Stimulated activated naive B cell treated with anti-CD40 and anti-IgM and Interleukin-4, amounts not matched to agents 10 μg/mL and 1 μg/mL and 100 μg/mL, for 72 hours (primary cell): Measurements from ENCODE around the gene NPTXR.
"Not testable (repeated sequence)": the region's sequence is repeated elsewhere in the genome, so short reads cannot be mapped to it uniquely, and the experiment has no call there.

Source experiments
- ATAC-seq, 2 donors: fragments of 150-1000 bp; cut with Tn5 transposase; replicated peaks; 2 replicates each; pipeline ENCODE4 v1.10.0; 2021; ENCODE audit warnings: moderate library complexity in 1 of 2
- DNase-seq: peaks from one replicate; pipeline ENCODE4 v3.0.0; 2021
- H3K27ac Mint-ChIP-seq: one replicate; pipeline ENCODE4 v1.8.0; 2022; ENCODE audit warnings: mild to moderate bottlenecking, mixed read lengths
- H3K27me3 Mint-ChIP-seq, 2 donors: one replicate each; pipeline ENCODE4 v1.8.0; 2022; ENCODE audit warnings: mixed read lengths in 2 of 2
- H3K36me3 Mint-ChIP-seq, 2 donors: one replicate each; pipeline ENCODE4 v1.8.0; 2022; ENCODE audit warnings: mixed read lengths in 2 of 2, mild to moderate bottlenecking in 1 of 2
- H3K4me1 Mint-ChIP-seq, 2 donors: one replicate each; pipeline ENCODE4 v1.8.0; 2022; ENCODE audit warnings: mixed read lengths in 2 of 2, mild to moderate bottlenecking in 1 of 2
- H3K4me3 Mint-ChIP-seq, 2 donors: one replicate each; pipeline ENCODE4 v1.8.0; 2022; ENCODE audit warnings: mild to moderate bottlenecking in 2 of 2, mixed read lengths in 2 of 2, moderate library complexity in 1 of 2
- H3K9me3 Mint-ChIP-seq, 2 donors: one replicate each; pipeline ENCODE4 v1.8.0; 2022; ENCODE audit warnings: mixed read lengths in 2 of 2, mild to moderate bottlenecking in 1 of 2

NPTXR gene

GRCh38 chr22:38826801-38827200, 17.0 kb downstream of the NPTXR start:
- no peak overlapping the region for H3K27ac Mint-ChIP-seq
- ATAC-seq (no peak), DNase-seq (no peak)
- peaks cover 0 to 3% of the 10 kb centered on the region in 2 donors for H3K4me1 Mint-ChIP-seq
- peaks cover 8 to 13% of the 10 kb centered on the region in 2 donors for H3K27me3 Mint-ChIP-seq
- H3K9me3 Mint-ChIP-seq = no peaks in the 10 kb centered on the region
- no peaks in the 10 kb centered on the region for H3K36me3 Mint-ChIP-seq
- no peak overlapping the region for H3K4me3 Mint-ChIP-seq

- ATAC-seq (no peak), DNase-seq (no peak)
- Mint-ChIP-seq H3K27me3 (peaks cover 11 to 17% of the 10 kb centered on the region in 2 donors), H3K4me3 (no peak overlapping the region), H3K4me1 (peaks cover 0 to 3% of the 10 kb centered on the region in 2 donors), H3K36me3 (no peaks in the 10 kb centered on the region), H3K9me3 (no peaks in the 10 kb centered on the region), H3K27ac (no peak overlapping the region)
These were observed 17.4 kb downstream of the NPTXR start for GRCh38 chr22:38826386-38826785.

- H3K27me3 Mint-ChIP-seq = peaks cover 11 to 18% of the 10 kb centered on the region in 2 donors
- H3K9me3 Mint-ChIP-seq = no peaks in the 10 kb centered on the region
- ATAC-seq = peak; percentile 78 to 83
- H3K36me3 Mint-ChIP-seq = no peaks in the 10 kb centered on the region
- no peak overlapping the region for H3K27ac Mint-ChIP-seq
- no peak for DNase-seq
- no peak overlapping the region for H3K4me3 Mint-ChIP-seq
- H3K4me1 Mint-ChIP-seq = no peaks in the 10 kb centered on the region
These were observed 19.2 kb downstream of the NPTXR start for GRCh38 chr22:38824585-38824984.

- Mint-ChIP-seq H3K4me1 (no peaks in the 10 kb centered on the region), H3K4me3 (no peak overlapping the region), H3K9me3 (no peaks in the 10 kb centered on the region), H3K27ac (no peak overlapping the region), H3K27me3 (peaks cover 11 to 18% of the 10 kb centered on the region in 2 donors), H3K36me3 (no peaks in the 10 kb centered on the region)
- no peak for ATAC-seq
- no peak for DNase-seq
These were observed 20.2 kb downstream of the NPTXR start for GRCh38 chr22:38823637-38824036.

- H3K4me1 Mint-ChIP-seq = no peaks in the 10 kb centered on the region
- DNase-seq = no peak
- no peak overlapping the region for H3K4me3 Mint-ChIP-seq
- H3K36me3 Mint-ChIP-seq = no peaks in the 10 kb centered on the region
- H3K9me3 Mint-ChIP-seq = no peaks in the 10 kb centered on the region
- H3K27ac Mint-ChIP-seq = no peak overlapping the region
- H3K27me3 Mint-ChIP-seq = peaks cover 15 to 22% of the 10 kb centered on the region in 2 donors
- no peak for ATAC-seq
These were observed 20.8 kb downstream of the NPTXR start for GRCh38 chr22:38823076-38823475.

- no peaks in the 10 kb centered on the region for H3K4me1 Mint-ChIP-seq
These were observed 23.8 kb downstream of the NPTXR start for GRCh38 chr22:38820020-38820419.

GRCh38 chr22:38819387-38819940, 24.4 kb downstream of the NPTXR start:
- Mint-ChIP-seq H3K4me1 (no peaks in the 10 kb centered on the region), H3K27me3 (peaks cover 35 to 36% of the 10 kb centered on the region in 2 donors), H3K4me3 (no peak overlapping the region), H3K9me3 (no peaks in the 10 kb centered on the region), H3K36me3 (no peaks in the 10 kb centered on the region), H3K27ac (no peak overlapping the region)
- ATAC-seq (no peak), DNase-seq (no peak)

More at GRCh38 chr22:38820020-38820419, 23.8 kb downstream of the NPTXR start:
- Mint-ChIP-seq H3K4me3 (no peak overlapping the region), H3K36me3 (no peaks in the 10 kb centered on the region), H3K27ac (no peak overlapping the region), H3K27me3 (peaks cover 29 to 30% of the 10 kb centered on the region in 2 donors), H3K9me3 (no peaks in the 10 kb centered on the region)
- ATAC-seq = no peak
- DNase-seq = no peak

- DNase-seq = no peak
- no peak overlapping the region for H3K4me3 Mint-ChIP-seq
- H3K36me3 Mint-ChIP-seq = no peaks in the 10 kb centered on the region
- H3K9me3 Mint-ChIP-seq = no peaks in the 10 kb centered on the region
- ATAC-seq = no peak
- H3K27ac Mint-ChIP-seq = no peak overlapping the region
- peaks cover 40 to 51% of the 10 kb centered on the region in 2 donors for H3K27me3 Mint-ChIP-seq
- no peaks in the 10 kb centered on the region for H3K4me1 Mint-ChIP-seq
These were observed 26.6 kb downstream of the NPTXR start for GRCh38 chr22:38817196-38817595.

GRCh38 chr22:38815842-38816241, 28.0 kb downstream of the NPTXR start:
- DNase-seq = no peak
- peaks cover 41 to 52% of the 10 kb centered on the region in 2 donors for H3K27me3 Mint-ChIP-seq
- no peaks in the 10 kb centered on the region for H3K4me1 Mint-ChIP-seq
- no peak overlapping the region for H3K4me3 Mint-ChIP-seq
- no peak for ATAC-seq
- H3K27ac Mint-ChIP-seq = no peak overlapping the region
- peaks cover 4 to 5% of the 10 kb centered on the region in 2 donors for H3K9me3 Mint-ChIP-seq
- H3K36me3 Mint-ChIP-seq = no peaks in the 10 kb centered on the region

GRCh38 chr22:38811241-38811640, 32.6 kb downstream of the NPTXR start:
- Mint-ChIP-seq H3K4me1 (no peaks in the 10 kb centered on the region), H3K4me3 (no peak overlapping the region), H3K9me3 (peaks cover 8 to 13% of the 10 kb centered on the region in 2 donors), H3K27ac (no peak overlapping the region), H3K27me3 (peaks cover 37 to 46% of the 10 kb centered on the region in 2 donors), H3K36me3 (peaks cover 3 to 8% of the 10 kb centered on the region in 2 donors)
- ATAC-seq (no peak), DNase-seq (no peak)

GRCh38 chr22:38805041-38805593, 38.7 kb downstream of the NPTXR start:
- H3K27ac Mint-ChIP-seq, DNase-seq, H3K36me3 Mint-ChIP-seq, ATAC-seq, H3K9me3 Mint-ChIP-seq, H3K4me3 Mint-ChIP-seq, H3K4me1 Mint-ChIP-seq: not testable (repeated sequence)
- peaks cover 39 to 40% of the 10 kb centered on the region in 2 donors for H3K27me3 Mint-ChIP-seq

GRCh38 chr22:38802671-38803121, 41.1 kb downstream of the NPTXR start:
- DNase-seq (no peak), ATAC-seq (no peak)
- Mint-ChIP-seq H3K36me3 (peaks cover 0 to 2% of the 10 kb centered on the region in 2 donors), H3K27me3 (peaks cover 47 to 50% of the 10 kb centered on the region in 2 donors), H3K27ac (no peak overlapping the region), H3K4me3 (no peak overlapping the region), H3K4me1 (peaks cover 3 to 7% of the 10 kb centered on the region in 2 donors), H3K9me3 (peaks cover 0 to 3% of the 10 kb centered on the region in 2 donors)

- peaks cover 59 to 65% of the 10 kb centered on the region in 2 donors for H3K27me3 Mint-ChIP-seq
- no peak for ATAC-seq
- no peak overlapping the region for H3K27ac Mint-ChIP-seq
- H3K4me3 Mint-ChIP-seq = no peak overlapping the region
- H3K9me3 Mint-ChIP-seq = peaks cover 0 to 3% of the 10 kb centered on the region in 2 donors
- peaks cover 0 to 2% of the 10 kb centered on the region in 2 donors for H3K36me3 Mint-ChIP-seq
- H3K4me1 Mint-ChIP-seq = peaks cover 6 to 7% of the 10 kb centered on the region in 2 donors
- DNase-seq = no peak
These were observed 44.4 kb downstream of the NPTXR start for GRCh38 chr22:38799265-38800002.

- H3K36me3 Mint-ChIP-seq = peaks cover 0 to 2% of the 10 kb centered on the region in 2 donors
- H3K27me3 Mint-ChIP-seq = peaks cover 52 to 59% of the 10 kb centered on the region in 2 donors
- H3K9me3 Mint-ChIP-seq = peaks cover 0 to 3% of the 10 kb centered on the region in 2 donors
- no peak for ATAC-seq
- H3K4me3 Mint-ChIP-seq = no peak overlapping the region
- DNase-seq = no peak
- H3K4me1 Mint-ChIP-seq = peaks cover 4 to 5% of the 10 kb centered on the region in 2 donors
- H3K27ac Mint-ChIP-seq = no peak overlapping the region
These were observed 45.3 kb downstream of the NPTXR start for GRCh38 chr22:38798496-38798895.
